Measurements from ENCODE around the gene CTR9.

CTR9 gene

GRCh38 chr11:10743354-10744000 is 7.6 kb upstream of the CTR9 start:
- DNase-seq: peak; percentile 37

GRCh38 chr11:10744206-10744605 is 6.8 kb upstream of the CTR9 start:
- DNase-seq: no peak

GRCh38 chr11:10746871-10747270 is 4.2 kb upstream of the CTR9 start:
- DNase-seq: no peak

- no peak for DNase-seq
These were observed 3.3 kb upstream of the CTR9 start for GRCh38 chr11:10747733-10748132.

GRCh38 chr11:10749476-10749875 is 1.6 kb upstream of the CTR9 start:
- no peak for DNase-seq

- DNase-seq: no peak
These were observed 515 bp downstream of the CTR9 start for GRCh38 chr11:10751581-10751940.

GRCh38 chr11:10752061-10752460 is 1.0 kb downstream of the CTR9 start:
- no peak for DNase-seq

- no peak for DNase-seq
These were observed 1.4 kb downstream of the CTR9 start for GRCh38 chr11:10752486-10752885.

- DNase-seq: no peak
These were observed 7.9 kb downstream of the CTR9 start for GRCh38 chr11:10758957-10759356.

- DNase-seq: no peak
These were observed 10.1 kb downstream of the CTR9 start for GRCh38 chr11:10761085-10761698.

GRCh38 chr11:10762185-10762584 is 11.1 kb downstream of the CTR9 start:
- DNase-seq: no peak

- no peak for DNase-seq
These were observed 11.9 kb downstream of the CTR9 start for GRCh38 chr11:10762913-10763421.

GRCh38 chr11:10763766-10764165 is 12.7 kb downstream of the CTR9 start:
- DNase-seq: no peak

- DNase-seq: no peak
These were observed 13.4 kb downstream of the CTR9 start for GRCh38 chr11:10764412-10764811.

- DNase-seq: peak; percentile 28
These were observed 19.7 kb downstream of the CTR9 start for GRCh38 chr11:10770626-10771254.

- no peak for DNase-seq
These were observed 20.4 kb downstream of the CTR9 start for GRCh38 chr11:10771457-10771856.

- no peak for DNase-seq
These were observed 23.8 kb downstream of the CTR9 start for GRCh38 chr11:10774811-10775210.

- no peak for DNase-seq
These were observed 26.3 kb downstream of the CTR9 start for GRCh38 chr11:10777393-10777793.

- no peak for DNase-seq
These were observed 26.8 kb downstream of the CTR9 start for GRCh38 chr11:10777806-10778205.

- no peak for DNase-seq
These were observed 27.3 kb downstream of the CTR9 start for GRCh38 chr11:10778217-10778970.

GRCh38 chr11:10779086-10779485 is 28.0 kb downstream of the CTR9 start:
- peak; percentile 30 for DNase-seq

GRCh38 chr11:10780040-10780439 is 29.0 kb downstream of the CTR9 start:
- DNase-seq: no peak
